ENCODE results near the gene MICOS13.

DNA sequence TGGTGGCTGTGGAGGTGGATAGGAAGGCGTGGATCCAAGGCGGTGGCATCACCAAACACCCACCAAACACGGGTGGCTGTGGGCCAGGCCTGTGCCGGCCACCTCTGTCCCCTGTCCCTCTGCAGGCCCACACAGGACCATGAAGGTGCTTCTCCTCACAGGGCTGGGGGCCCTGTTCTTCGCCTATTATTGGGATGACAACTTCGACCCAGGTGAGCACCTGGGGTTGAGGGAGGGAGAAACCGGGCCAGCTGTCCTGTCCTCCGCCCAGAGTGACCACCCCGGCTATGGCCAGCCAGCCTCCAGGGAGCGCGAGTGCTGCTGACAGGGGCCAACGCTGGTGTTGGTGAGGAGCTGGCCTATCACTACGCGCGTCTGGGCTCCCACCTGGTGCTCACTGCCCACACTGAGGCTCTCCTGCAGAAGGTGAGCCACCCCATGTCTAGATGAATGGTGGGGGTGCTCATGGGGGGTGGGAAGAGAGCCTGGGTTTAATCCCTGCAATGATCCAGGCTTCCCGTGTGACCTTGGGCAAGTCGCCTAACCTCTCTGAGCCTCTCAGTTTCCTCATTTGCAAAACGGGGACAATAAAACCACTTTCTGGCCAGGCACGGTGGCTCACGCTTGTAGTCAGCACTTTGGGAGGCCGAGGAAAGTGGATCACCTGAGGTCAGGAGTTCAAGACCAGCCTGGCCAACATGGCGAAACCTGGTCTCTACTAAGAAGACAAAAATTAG is 4.5 kb upstream of the MICOS13 start:
- TF ChIP-seq, protein P1, sequence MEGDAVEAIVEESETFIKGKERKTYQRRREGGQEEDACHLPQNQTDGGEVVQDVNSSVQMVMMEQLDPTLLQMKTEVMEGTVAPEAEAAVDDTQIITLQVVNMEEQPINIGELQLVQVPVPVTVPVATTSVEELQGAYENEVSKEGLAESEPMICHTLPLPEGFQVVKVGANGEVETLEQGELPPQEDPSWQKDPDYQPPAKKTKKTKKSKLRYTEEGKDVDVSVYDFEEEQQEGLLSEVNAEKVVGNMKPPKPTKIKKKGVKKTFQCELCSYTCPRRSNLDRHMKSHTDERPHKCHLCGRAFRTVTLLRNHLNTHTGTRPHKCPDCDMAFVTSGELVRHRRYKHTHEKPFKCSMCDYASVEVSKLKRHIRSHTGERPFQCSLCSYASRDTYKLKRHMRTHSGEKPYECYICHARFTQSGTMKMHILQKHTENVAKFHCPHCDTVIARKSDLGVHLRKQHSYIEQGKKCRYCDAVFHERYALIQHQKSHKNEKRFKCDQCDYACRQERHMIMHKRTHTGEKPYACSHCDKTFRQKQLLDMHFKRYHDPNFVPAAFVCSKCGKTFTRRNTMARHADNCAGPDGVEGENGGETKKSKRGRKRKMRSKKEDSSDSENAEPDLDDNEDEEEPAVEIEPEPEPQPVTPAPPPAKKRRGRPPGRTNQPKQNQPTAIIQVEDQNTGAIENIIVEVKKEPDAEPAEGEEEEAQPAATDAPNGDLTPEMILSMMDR (IDR thresholded peaks at IDR 0.05) = no peak
- no peak for TF ChIP-seq POLR2A (IDR thresholded peaks at IDR 0.05)

Data from prostate gland (tissue), 2 donors.